GM18873 (cell line): ENCODE data around the gene FARS2.

Source experiments
- ATAC-seq: cut with Tn5 transposase; IDR thresholded peaks from one replicate; pipeline ENCODE4 v1.9.1; 2021; ENCODE audit warnings: mild to moderate bottlenecking, moderate library complexity, moderate number of reproducible peaks; ENCODE audit not compliant: unreplicated experiment, low FRiP score

Gene FARS2

GRCh38 chr6:5412663-5413062 is 151.3 kb downstream of the FARS2 start:
- no peak for ATAC-seq

- ATAC-seq = no peak
Measured at GRCh38 chr6:5416250-5416649, 154.9 kb downstream of the FARS2 start.

GRCh38 chr6:5422321-5422915 is 161.1 kb downstream of the FARS2 start:
- ATAC-seq = no peak

- no peak for ATAC-seq
Measured at GRCh38 chr6:5423251-5423650, 161.9 kb downstream of the FARS2 start.

GRCh38 chr6:5424726-5425125 is 163.4 kb downstream of the FARS2 start:
- ATAC-seq = no peak

GRCh38 chr6:5425267-5425666 is 164.0 kb downstream of the FARS2 start:
- ATAC-seq = no peak

GRCh38 chr6:5425797-5426196 is 164.5 kb downstream of the FARS2 start:
- ATAC-seq = no peak

GRCh38 chr6:5427586-5427985 is 166.3 kb downstream of the FARS2 start:
- no peak for ATAC-seq

GRCh38 chr6:5433324-5433723 is 172.0 kb downstream of the FARS2 start:
- no peak for ATAC-seq

- no peak for ATAC-seq
Measured at GRCh38 chr6:5435449-5435848, 174.1 kb downstream of the FARS2 start.

- no peak for ATAC-seq
Measured at GRCh38 chr6:5438922-5439584, 177.7 kb downstream of the FARS2 start.

GRCh38 chr6:5439749-5440148 is 178.4 kb downstream of the FARS2 start:
- no peak for ATAC-seq

- no peak for ATAC-seq
Measured at GRCh38 chr6:5442319-5442718, 181.0 kb downstream of the FARS2 start.

- ATAC-seq = no peak
Measured at GRCh38 chr6:5442916-5443315, 181.6 kb downstream of the FARS2 start.

- ATAC-seq = no peak
Measured at GRCh38 chr6:5443491-5443890, 182.2 kb downstream of the FARS2 start.

- ATAC-seq = no peak
Measured at GRCh38 chr6:5446362-5447075, 185.2 kb downstream of the FARS2 start.

- ATAC-seq = no peak
Measured at GRCh38 chr6:5447921-5448320, 186.6 kb downstream of the FARS2 start.

GRCh38 chr6:5450073-5450472 is 188.8 kb downstream of the FARS2 start:
- no peak for ATAC-seq

- no peak for ATAC-seq
Measured at GRCh38 chr6:5453546-5453945, 192.2 kb downstream of the FARS2 start.

GRCh38 chr6:5455142-5455541 is 193.8 kb downstream of the FARS2 start:
- no peak for ATAC-seq

GRCh38 chr6:5457041-5457440 is 195.7 kb downstream of the FARS2 start:
- ATAC-seq = no peak
